H9 (cell line): ENCODE results near the gene MYOM1. TPM values are rescaled to one million over a fixed set of nuclear protein-coding genes. Genes with fewer than 3 reads are reported as not detected.

ENCODE experiments used
- DNase-seq: peaks from one replicate; pipeline ENCODE4 v3.0.0-alpha.2; 2017
- H2AFZ ChIP-seq: one replicate; pipeline ENCODE4 v1.6.1; 2013; ENCODE audit warnings: mild to moderate bottlenecking, low read length, control low read depth, moderate library complexity
- H2AK5ac ChIP-seq: 2 replicates; pipeline ENCODE4 v1.6.1; 2013; ENCODE audit warnings: low read length, control low read depth, mixed read lengths; ENCODE audit not compliant: insufficient read length
- H2BK120ac ChIP-seq: one replicate; pipeline ENCODE4 v1.6.1; 2013; ENCODE audit warnings: low read depth, mild to moderate bottlenecking, low read length, control low read depth, inconsistent platforms; ENCODE audit not compliant: poor library complexity, severe bottlenecking
- H2BK12ac ChIP-seq: 2 replicates; pipeline ENCODE4 v1.6.1; 2013; ENCODE audit warnings: low read length, control low read depth, mixed read lengths, low read depth; ENCODE audit not compliant: insufficient read length
- H2BK15ac ChIP-seq: 2 replicates; pipeline ENCODE4 v1.6.1; 2013; ENCODE audit warnings: low read depth, low read length, control low read depth
- H2BK20ac ChIP-seq: one replicate; pipeline ENCODE4 v1.6.1; 2013; ENCODE audit warnings: low read depth, mild to moderate bottlenecking, low read length, control low read depth, inconsistent platforms; ENCODE audit not compliant: poor library complexity, severe bottlenecking
- H2BK5ac ChIP-seq: 2 replicates; pipeline ENCODE4 v1.6.1; 2013; ENCODE audit warnings: low read length, control low read depth, mixed read lengths; ENCODE audit not compliant: insufficient read length
- H3K14ac ChIP-seq: 2 replicates; pipeline ENCODE4 v1.6.1; 2013; ENCODE audit warnings: low read length, control low read depth; ENCODE audit not compliant: insufficient read depth
- H3K18ac ChIP-seq: 2 replicates; pipeline ENCODE4 v1.6.1; 2013; ENCODE audit warnings: low read depth, mild to moderate bottlenecking, mixed read lengths, low read length, control low read depth; ENCODE audit not compliant: insufficient read length
- H3K23ac ChIP-seq: 2 replicates; pipeline ENCODE4 v1.6.1; 2013; ENCODE audit warnings: low read length, control low read depth, mixed read lengths, low read depth; ENCODE audit not compliant: insufficient read length
- H3K23me2 ChIP-seq: 2 replicates; pipeline ENCODE4 v1.6.1; 2013; ENCODE audit warnings: low read depth, mild to moderate bottlenecking, mixed read lengths, low read length, control low read depth; ENCODE audit not compliant: insufficient read length, poor library complexity, severe bottlenecking
- H3K27ac ChIP-seq: 2 replicates; pipeline ENCODE4 v1.5.1; 2013; ENCODE audit warnings: low read length, control low read depth, mixed read lengths, low read depth; ENCODE audit not compliant: insufficient read length
- H3K27me3 ChIP-seq: 2 replicates; pipeline ENCODE4 v1.6.1; 2013; ENCODE audit warnings: low read length, control low read depth, inconsistent platforms; ENCODE audit not compliant: insufficient read depth
- H3K4ac ChIP-seq: 2 replicates; pipeline ENCODE4 v1.6.1; 2013; ENCODE audit warnings: low read depth, mild to moderate bottlenecking, control low read depth, inconsistent platforms, low read length, moderate library complexity
- H3K4me1 ChIP-seq: 2 replicates; pipeline ENCODE4 v1.6.1; 2013; ENCODE audit warnings: low read length, control low read depth, inconsistent platforms; ENCODE audit not compliant: insufficient read depth
- H3K4me2 ChIP-seq: 2 replicates; pipeline ENCODE4 v1.6.1; 2013; ENCODE audit warnings: low read length, control low read depth, mixed read lengths; ENCODE audit not compliant: insufficient read length, insufficient read depth
- H3K56ac ChIP-seq: 2 replicates; pipeline ENCODE4 v1.6.1; 2013; ENCODE audit warnings: low read depth, mild to moderate bottlenecking, mixed read lengths, low read length, control low read depth; ENCODE audit not compliant: insufficient read length
- H3K79me1 ChIP-seq: 2 replicates; pipeline ENCODE4 v1.6.1; 2013; ENCODE audit warnings: low read depth, mild to moderate bottlenecking, moderate library complexity, low read length, control low read depth, inconsistent platforms; ENCODE audit not compliant: insufficient read depth, poor library complexity, severe bottlenecking
- H3K79me2 ChIP-seq: 2 replicates; pipeline ENCODE4 v1.6.1; 2013; ENCODE audit warnings: low read length, control low read depth, inconsistent platforms; ENCODE audit not compliant: insufficient read depth
- H3K9ac ChIP-seq: 2 replicates; pipeline ENCODE4 v1.6.1; 2013; ENCODE audit warnings: low read length, control low read depth, mixed read lengths; ENCODE audit not compliant: insufficient read length; ENCODE audit errors: extremely low read depth
- H3K9me3 ChIP-seq: one replicate; pipeline ENCODE4 v1.6.1; 2013; ENCODE audit warnings: low read depth, low read length, inconsistent platforms; ENCODE audit not compliant: control insufficient read depth
- H3T11ph ChIP-seq: one replicate; pipeline ENCODE4 v1.6.1; 2013; ENCODE audit warnings: mild to moderate bottlenecking, low read length, control low read depth, inconsistent platforms
- H4K20me1 ChIP-seq: one replicate; pipeline ENCODE4 v1.6.1; 2013; ENCODE audit not compliant: control insufficient read depth, insufficient read length, insufficient read depth
- H4K5ac ChIP-seq: 2 replicates; pipeline ENCODE4 v1.6.1; 2013; ENCODE audit warnings: low read depth, mild to moderate bottlenecking, mixed read lengths, low read length, control low read depth; ENCODE audit not compliant: insufficient read length
- H4K8ac ChIP-seq: replicated peaks from 2 replicates; pipeline ENCODE4 v1.6.1; 2013; ENCODE audit warnings: low read length, control low read depth, mixed read lengths, low read depth; ENCODE audit not compliant: insufficient read length
- H4K91ac ChIP-seq: 2 replicates; pipeline ENCODE4 v1.6.1; 2013; ENCODE audit warnings: low read depth, mild to moderate bottlenecking, moderate library complexity, mixed read lengths, low read length, control low read depth; ENCODE audit not compliant: insufficient read length
- H3K27ac Mint-ChIP-seq, 3 experiments: 2 replicates in 2 of 3; 3 replicates in 1 of 3; pipeline ENCODE4 v1.8.0; 2020 to 2021; ENCODE audit warnings: mixed read lengths in 3 of 3, mild to moderate bottlenecking in 1 of 3, moderate library complexity in 1 of 3
- H3K27me3 Mint-ChIP-seq: 2 replicates; pipeline ENCODE4 v1.8.0; 2021; ENCODE audit warnings: low read depth, mild to moderate bottlenecking, moderate library complexity, mixed read lengths
- H3K36me3 Mint-ChIP-seq, 3 experiments: 2 replicates in 2 of 3; 3 replicates in 1 of 3; pipeline ENCODE4 v1.8.0; 2020 to 2021; ENCODE audit warnings: low read depth in 3 of 3, mixed read lengths in 3 of 3; ENCODE audit not compliant: insufficient read depth in 1 of 3
- H3K4me1 Mint-ChIP-seq, 2 experiments: 2 replicates each; pipeline ENCODE4 v1.8.0; 2020; ENCODE audit warnings: mixed read lengths in 2 of 2
- H3K4me3 Mint-ChIP-seq, 2 experiments: 2 replicates in 1 of 2; 3 replicates in 1 of 2; pipeline ENCODE4 v1.8.0; 2020 to 2021; ENCODE audit warnings: mild to moderate bottlenecking in 2 of 2, mixed read lengths in 2 of 2, moderate library complexity in 1 of 2
- H3K9me3 Mint-ChIP-seq, 2 experiments: 2 replicates in 1 of 2; 3 replicates in 1 of 2; pipeline ENCODE4 v1.8.0; 2020; ENCODE audit warnings: mild to moderate bottlenecking in 2 of 2, mixed read lengths in 2 of 2, moderate library complexity in 1 of 2
- CTCF ChIP-seq: fragments of 200-600 bp; sonication (generic); conservative IDR thresholded peaks from 3 replicates; pipeline ENCODE4 v1.8.0; 2021; ENCODE audit warnings: antibody characterized with exemption, mild to moderate bottlenecking
- total RNA-seq: library from RNA; stranded (reverse); gene quantifications from 2 replicates; pipeline ENCODE4 v1.2.1, GENCODE V29; 2021

The MYOM1 gene
- total RNA-seq, 1 experiment from 2014 or later: 0.17 TPM

GRCh38 chr18:3094338-3094684 is 125.5 kb downstream of the MYOM1 start:
- no peak overlapping the region for H3K27ac ChIP-seq
- no peak overlapping the region for H3K9ac ChIP-seq
- no peak overlapping the region for H2AK5ac ChIP-seq
- no peaks in the 10 kb centered on the region for H3K4me1 ChIP-seq
- Mint-ChIP-seq H3K27ac (no peak overlapping the region), H3K4me3 (no peak overlapping the region), H3K9me3 (no peaks in the 10 kb centered on the region), H3K4me1 (peaks cover 5 to 6% of the 10 kb centered on the region in 2 experiments; a peak in 3 of 4 replicates), H3K27me3 (no peaks in the 10 kb centered on the region), H3K36me3 (no peaks in the 10 kb centered on the region)
- no peaks in the 10 kb centered on the region for H4K20me1 ChIP-seq
- no peak overlapping the region for H3K56ac ChIP-seq
- no peaks in the 10 kb centered on the region for H3K27me3 ChIP-seq
- H3K23me2 ChIP-seq: no peaks in the 10 kb centered on the region
- no peak overlapping the region for H2BK20ac ChIP-seq
- no peak overlapping the region for H3K23ac ChIP-seq
- H3K79me1 ChIP-seq: no peaks in the 10 kb centered on the region
- TF ChIP-seq CTCF: no peak
- H3K14ac ChIP-seq: no peak overlapping the region
- no peak overlapping the region for H3T11ph ChIP-seq
- no peak overlapping the region for H4K8ac ChIP-seq
- H3K4me2 ChIP-seq: no peak overlapping the region
- no peak overlapping the region for H2BK120ac ChIP-seq
- DNase-seq: no peak
- H3K4ac ChIP-seq: no peak overlapping the region
- no peak overlapping the region for H2BK12ac ChIP-seq
- H3K9me3 ChIP-seq: no peaks in the 10 kb centered on the region
- no peaks in the 10 kb centered on the region for H3K79me2 ChIP-seq
- H4K5ac ChIP-seq: no peak overlapping the region
- H2BK15ac ChIP-seq: no peak overlapping the region
- H3K18ac ChIP-seq: no peak overlapping the region
- no peak overlapping the region for H2AFZ ChIP-seq
- no peak overlapping the region for H4K91ac ChIP-seq
- H2BK5ac ChIP-seq: no peak overlapping the region
